GM18502 (cell line): Measurements from ENCODE around the gene APOBEC3A.
"Not testable (repeated sequence)": the region's sequence is repeated elsewhere in the genome, so short reads cannot be mapped to it uniquely, and the experiment has no call there.

Experiments
- ATAC-seq: cut with Tn5 transposase; IDR thresholded peaks from one replicate; pipeline ENCODE4 v1.9.1; 2021; ENCODE audit warnings: mild to moderate bottlenecking; ENCODE audit not compliant: unreplicated experiment, poor library complexity

APOBEC3A gene

GRCh38 chr22:38974170-38974825 lies 16.9 kb downstream of the APOBEC3A start:
- no peak for ATAC-seq

- no peak for ATAC-seq
Observed at GRCh38 chr22:38974826-38975175, 17.4 kb downstream of the APOBEC3A start.

- ATAC-seq = not testable (repeated sequence)
Observed at GRCh38 chr22:38977289-38977688, 19.9 kb downstream of the APOBEC3A start.

- ATAC-seq = not testable (repeated sequence)
Observed at GRCh38 chr22:38980587-38980986, 23.2 kb downstream of the APOBEC3A start.

- ATAC-seq = peak; percentile 1
Observed at GRCh38 chr22:38981005-38981991, 23.9 kb downstream of the APOBEC3A start.

- ATAC-seq = peak; percentile 50
Observed at GRCh38 chr22:38981992-38982927, 24.9 kb downstream of the APOBEC3A start, which contains the start of gene APOBEC3B. TSS of gene APOBEC3B (plus strand) at chr22:38982347. CDS start at chr22:38982454, 107 bp downstream.

- no peak for ATAC-seq
Observed at GRCh38 chr22:38984224-38984623, 26.8 kb downstream of the APOBEC3A start.

- peak; percentile 71 for ATAC-seq
Observed at GRCh38 chr22:38984784-38985757, 27.7 kb downstream of the APOBEC3A start.

- ATAC-seq = no peak
Observed at GRCh38 chr22:38986629-38987028, 29.2 kb downstream of the APOBEC3A start.

GRCh38 chr22:38987171-38987895 lies 29.9 kb downstream of the APOBEC3A start:
- no peak for ATAC-seq

GRCh38 chr22:38989466-38989865 lies 32.1 kb downstream of the APOBEC3A start:
- ATAC-seq = no peak

GRCh38 chr22:38992871-38993371 lies 35.5 kb downstream of the APOBEC3A start:
- not testable (repeated sequence) for ATAC-seq

GRCh38 chr22:38996105-38996504 lies 38.7 kb downstream of the APOBEC3A start:
- ATAC-seq = no peak

- no peak for ATAC-seq
Observed at GRCh38 chr22:38997518-38997917, 40.1 kb downstream of the APOBEC3A start.

GRCh38 chr22:39003165-39003638 lies 45.8 kb downstream of the APOBEC3A start:
- no peak for ATAC-seq

GRCh38 chr22:39007177-39007576 lies 49.8 kb downstream of the APOBEC3A start:
- no peak for ATAC-seq

- not testable (repeated sequence) for ATAC-seq
Observed at GRCh38 chr22:39008271-39008850, 51.0 kb downstream of the APOBEC3A start.

GRCh38 chr22:39010946-39011345 lies 53.5 kb downstream of the APOBEC3A start:
- no peak for ATAC-seq
